GM12801 (cell line): Measurements from ENCODE around the gene CCDC69.

Experiments used
- TF ChIP-seq, protein P1 (sequence below): IDR thresholded peaks from one replicate; pipeline ENCODE4 v1.5.1; 2011; ENCODE audit warnings: control low read depth; ENCODE audit not compliant: insufficient read length; ENCODE audit errors: extremely low read depth

CCDC69 gene

DNA sequence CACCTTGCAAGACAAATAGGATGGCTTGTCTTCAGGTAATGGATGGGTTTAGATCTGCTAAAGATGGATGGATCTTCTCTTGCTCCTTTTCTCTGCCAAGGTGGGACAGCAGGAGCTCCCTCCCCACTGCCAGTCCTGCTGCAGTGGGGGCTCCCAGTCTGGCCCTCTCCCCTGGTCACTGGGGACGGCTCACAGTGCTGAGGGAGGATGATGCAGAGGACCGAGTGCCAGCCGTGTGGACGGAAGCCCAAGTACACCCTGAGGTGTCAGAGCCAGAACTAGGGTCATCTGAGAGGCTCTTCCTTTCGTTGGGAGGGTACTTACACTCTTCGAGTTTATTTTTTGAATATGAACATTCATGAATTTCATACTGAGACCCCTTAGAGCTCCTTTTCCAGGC, 5.7 kb downstream of the CCDC69 start:
- TF ChIP-seq, protein P1, sequence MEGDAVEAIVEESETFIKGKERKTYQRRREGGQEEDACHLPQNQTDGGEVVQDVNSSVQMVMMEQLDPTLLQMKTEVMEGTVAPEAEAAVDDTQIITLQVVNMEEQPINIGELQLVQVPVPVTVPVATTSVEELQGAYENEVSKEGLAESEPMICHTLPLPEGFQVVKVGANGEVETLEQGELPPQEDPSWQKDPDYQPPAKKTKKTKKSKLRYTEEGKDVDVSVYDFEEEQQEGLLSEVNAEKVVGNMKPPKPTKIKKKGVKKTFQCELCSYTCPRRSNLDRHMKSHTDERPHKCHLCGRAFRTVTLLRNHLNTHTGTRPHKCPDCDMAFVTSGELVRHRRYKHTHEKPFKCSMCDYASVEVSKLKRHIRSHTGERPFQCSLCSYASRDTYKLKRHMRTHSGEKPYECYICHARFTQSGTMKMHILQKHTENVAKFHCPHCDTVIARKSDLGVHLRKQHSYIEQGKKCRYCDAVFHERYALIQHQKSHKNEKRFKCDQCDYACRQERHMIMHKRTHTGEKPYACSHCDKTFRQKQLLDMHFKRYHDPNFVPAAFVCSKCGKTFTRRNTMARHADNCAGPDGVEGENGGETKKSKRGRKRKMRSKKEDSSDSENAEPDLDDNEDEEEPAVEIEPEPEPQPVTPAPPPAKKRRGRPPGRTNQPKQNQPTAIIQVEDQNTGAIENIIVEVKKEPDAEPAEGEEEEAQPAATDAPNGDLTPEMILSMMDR: no peak

DNA sequence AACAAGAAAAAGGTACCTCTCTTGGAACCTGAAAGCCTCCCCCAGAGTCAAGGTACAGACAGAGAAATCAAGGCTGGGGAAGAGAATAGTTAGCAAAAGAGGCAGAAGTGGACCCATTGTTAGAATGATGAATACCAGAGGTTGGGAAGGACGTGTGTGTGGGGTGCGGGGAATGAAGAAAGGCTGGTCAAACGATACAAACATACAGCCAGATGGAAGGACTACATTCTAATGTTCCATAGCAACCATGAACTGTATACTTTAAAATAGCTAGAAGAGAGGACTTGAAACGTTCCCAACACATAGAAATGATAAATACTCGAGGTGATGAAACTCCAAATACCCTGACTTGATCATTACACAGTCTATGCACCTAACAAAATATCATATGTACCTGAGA, 7.1 kb downstream of the CCDC69 start:
- TF ChIP-seq, protein P1: no peak

DNA sequence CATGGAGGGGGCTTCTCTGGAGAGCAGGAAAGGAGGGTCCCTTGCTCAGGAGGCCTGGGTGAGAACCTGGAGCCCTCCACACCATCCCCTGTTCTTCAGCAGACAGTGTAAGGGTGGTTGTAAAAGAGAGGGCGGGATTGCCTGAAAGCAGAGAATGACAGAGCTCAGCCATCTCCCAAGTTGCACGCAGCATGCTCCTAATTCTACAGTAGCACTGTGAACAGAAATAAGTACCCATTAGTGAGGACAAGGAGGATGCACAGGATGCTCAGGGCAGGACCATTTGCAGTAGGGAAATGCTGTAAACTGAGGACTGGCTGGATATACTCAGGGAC, 8.4 kb downstream of the CCDC69 start:
- TF ChIP-seq, protein P1: no peak

DNA sequence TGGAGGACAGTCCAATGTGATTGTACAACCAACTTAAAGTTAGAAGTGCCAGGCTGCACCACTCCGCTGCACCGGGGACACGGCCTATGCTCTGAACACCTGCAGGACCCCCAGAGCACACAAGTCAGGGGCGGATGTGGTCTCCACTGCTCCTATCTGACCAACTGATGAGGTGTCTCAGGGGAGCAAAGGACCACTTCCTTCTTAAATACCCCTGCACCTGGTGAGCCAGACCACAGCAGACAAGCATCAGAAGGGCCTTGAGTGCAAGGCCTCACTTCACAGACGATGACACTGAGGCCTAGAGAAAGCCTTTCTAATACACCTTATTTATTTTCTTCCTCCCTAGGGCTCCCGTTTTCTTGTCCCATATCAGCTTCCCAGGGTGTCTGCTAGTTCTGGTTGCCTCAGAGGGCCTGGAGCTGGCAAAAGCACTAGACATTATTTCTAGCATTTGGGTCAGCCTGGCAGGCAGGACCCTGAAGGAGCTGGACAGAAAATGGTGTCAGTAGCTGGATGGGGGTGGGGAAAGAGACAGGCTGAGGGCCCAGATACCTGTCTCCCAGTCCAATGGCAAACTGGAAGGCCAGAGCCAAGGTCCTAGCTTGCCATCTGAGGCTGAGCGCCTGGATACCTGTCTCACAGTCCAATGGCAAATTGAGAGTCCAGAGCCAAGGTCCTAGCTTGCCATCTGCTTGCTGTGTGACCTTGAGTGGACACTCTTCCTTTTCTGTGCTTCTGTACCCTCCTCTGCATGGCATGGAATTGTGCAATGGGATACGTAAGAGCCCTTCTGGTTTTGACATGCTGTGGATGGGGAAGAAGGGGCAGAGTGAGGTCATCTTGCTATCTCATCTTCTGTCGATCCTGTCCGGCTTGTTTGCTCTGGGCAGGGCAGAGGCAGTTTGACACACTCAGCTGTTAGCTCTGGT, 9.0 kb downstream of the CCDC69 start:
- TF ChIP-seq, protein P1: no peak

DNA sequence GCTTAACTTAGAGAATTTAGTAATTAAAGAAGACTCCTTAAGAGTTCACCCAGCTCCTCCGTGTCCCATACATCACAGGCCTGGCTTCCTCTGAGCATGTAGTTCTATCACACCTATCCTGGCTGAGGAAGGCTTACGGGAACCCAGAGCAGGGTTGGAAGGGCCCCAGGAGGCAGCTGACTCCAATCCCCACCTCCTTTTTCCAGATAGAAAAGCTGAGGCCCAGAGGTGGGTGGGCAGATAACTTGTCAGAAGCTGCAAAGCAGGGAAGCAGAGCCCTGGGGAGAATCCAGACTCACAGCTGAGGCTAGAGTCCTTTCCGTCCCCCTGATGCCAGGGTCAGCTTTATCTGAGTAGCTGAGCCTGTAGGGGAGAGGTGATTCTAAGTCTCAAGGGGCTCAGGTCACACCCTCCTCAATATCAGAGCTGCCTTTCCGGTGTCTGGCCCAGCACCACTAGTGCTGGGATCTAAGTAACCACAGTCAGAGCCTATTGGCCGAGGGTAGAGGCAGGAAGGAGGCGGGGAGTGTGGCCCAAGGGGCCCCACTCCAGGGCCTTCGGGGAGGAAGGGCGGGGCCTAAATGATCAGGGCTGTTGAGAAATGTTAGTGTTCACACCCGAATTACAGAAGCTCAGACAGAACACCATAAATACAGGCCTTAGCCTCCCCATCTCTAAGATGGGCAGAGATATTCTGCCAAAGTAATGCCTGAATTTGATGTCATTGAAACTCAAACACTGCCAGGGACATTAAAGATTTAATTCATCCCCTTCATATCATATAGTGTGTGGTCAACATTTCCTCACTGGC, 9.9 kb downstream of the CCDC69 start:
- TF ChIP-seq, protein P1: no peak

DNA sequence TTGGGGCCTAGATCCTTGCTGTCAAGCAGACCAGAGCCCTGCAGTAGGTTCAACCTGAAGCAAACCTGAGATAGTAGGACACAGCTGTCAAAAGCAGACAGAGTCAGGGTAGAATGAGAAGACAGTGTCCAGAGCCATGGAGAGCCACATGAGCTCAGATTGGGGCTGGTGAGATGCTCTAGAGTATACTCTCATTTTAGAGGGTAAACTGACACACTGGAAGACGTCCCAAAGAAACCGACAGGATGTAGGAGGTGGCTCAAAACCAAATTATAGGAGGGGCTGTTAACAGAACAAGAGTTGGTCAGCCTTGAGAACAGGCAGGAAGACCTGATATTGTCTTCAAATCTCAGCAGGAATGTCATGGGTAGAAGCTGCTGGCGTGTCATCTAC, 11.5 kb downstream of the CCDC69 start:
- TF ChIP-seq, protein P1: no peak

DNA sequence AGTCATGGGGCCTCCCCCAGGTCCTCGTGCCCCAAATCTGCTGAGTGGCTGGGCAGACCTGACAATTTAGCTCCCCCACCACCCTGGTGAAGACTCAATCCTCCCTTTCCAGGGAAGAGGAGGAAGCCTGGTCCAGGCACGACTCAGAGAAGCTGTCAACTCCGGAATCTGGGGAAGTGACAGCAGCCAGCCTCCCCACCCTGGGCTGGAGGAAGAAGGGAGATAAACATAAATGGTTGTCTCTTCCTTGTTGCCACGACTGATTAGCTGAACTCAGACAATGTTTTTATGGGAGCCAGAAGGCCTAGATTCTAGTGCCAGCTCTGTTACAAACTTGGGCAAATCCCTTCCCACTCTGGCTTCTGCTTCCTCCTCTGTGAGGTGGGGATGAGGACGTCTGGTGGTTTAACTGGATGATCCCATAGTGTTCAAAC, 15.4 kb downstream of the CCDC69 start:
- TF ChIP-seq, protein P1: no peak
